Heart left ventricle (tissue), 13 donors: Measurements from ENCODE around the gene ACTR3C.
"Not testable (repeated sequence)": the region's sequence is repeated elsewhere in the genome, so short reads cannot be mapped to it uniquely, and the experiment has no call there.

ENCODE experiments used
- POLR2A ChIP-seq, 2 donors: fragments of 450-650 bp; IDR thresholded peaks; one replicate each; pipeline ENCODE4 v1.6.1; 2017; ENCODE audit warnings: antibody characterized with exemption in 2 of 2, mild to moderate bottlenecking in 2 of 2, moderate library complexity in 2 of 2
- TF ChIP-seq, protein P1 (sequence below), 12 donors: fragments of 200-600 bp; sonication (generic) in 4 of 12; IDR thresholded peaks; one replicate each; pipeline versions ENCODE4 v1.5.0 to v1.8.0; 2018 to 2022; ENCODE audit warnings: antibody characterized with exemption in 12 of 12, mild to moderate bottlenecking in 5 of 12
- donor health status: ischemic (EF 13 %, LVEDD 7.1; RV severe dilation, severe dysfunction).
- donor health status: DM: no; HTN: yes; CAD: no.
- donor health status: DM: no; HTN: no; CAD: no.
- donor health status: ischemic (EF 25% LVEDD 6.9; RV normal size, moderate dysfunction).
- donor health status: ischemic (EF 25% LVEDD 5.7; RV mildly dilated, moderate dysfunction).
- donor health status: ischemic (EF 35%, LVEDD 5.7; RV mildly dilated, moderate dysfunction).
- donor health status: nonischemic (EF 11% LVEDD 7.7; RV severe dilation, severe dysfunction).
- donor health status: DM: yes; HTN: yes; CAD: no.
- donor health status: PGD.
- donor health status: ischemic (EF 29% LVEDD 5.4; RV normal size, mild dysfunction).
- donor health status: nonischemic (EF 23%, LVEDD 6.1; RV moderate dilation, normal function).

DNA sequence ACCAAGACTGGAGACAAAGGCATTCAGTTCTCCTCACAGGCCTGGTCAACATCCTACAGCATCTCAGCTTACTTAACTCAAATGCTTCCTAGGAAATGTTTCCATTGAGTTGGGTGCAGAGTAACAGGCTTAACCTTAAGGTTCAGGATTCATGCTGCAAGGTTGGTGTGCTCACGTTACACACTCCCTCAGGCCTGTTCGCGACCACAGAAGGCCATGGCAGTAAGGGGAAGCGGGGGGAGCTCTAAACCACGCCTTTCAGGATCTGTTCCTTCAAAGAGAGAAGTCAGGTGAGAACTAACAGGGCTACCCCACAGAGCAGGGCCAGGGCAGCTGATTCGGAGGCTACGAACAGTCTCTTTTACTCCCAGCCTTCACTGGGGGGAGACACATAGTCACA lies 35.5 kb downstream of the ACTR3C start:
- TF ChIP-seq, protein P1, sequence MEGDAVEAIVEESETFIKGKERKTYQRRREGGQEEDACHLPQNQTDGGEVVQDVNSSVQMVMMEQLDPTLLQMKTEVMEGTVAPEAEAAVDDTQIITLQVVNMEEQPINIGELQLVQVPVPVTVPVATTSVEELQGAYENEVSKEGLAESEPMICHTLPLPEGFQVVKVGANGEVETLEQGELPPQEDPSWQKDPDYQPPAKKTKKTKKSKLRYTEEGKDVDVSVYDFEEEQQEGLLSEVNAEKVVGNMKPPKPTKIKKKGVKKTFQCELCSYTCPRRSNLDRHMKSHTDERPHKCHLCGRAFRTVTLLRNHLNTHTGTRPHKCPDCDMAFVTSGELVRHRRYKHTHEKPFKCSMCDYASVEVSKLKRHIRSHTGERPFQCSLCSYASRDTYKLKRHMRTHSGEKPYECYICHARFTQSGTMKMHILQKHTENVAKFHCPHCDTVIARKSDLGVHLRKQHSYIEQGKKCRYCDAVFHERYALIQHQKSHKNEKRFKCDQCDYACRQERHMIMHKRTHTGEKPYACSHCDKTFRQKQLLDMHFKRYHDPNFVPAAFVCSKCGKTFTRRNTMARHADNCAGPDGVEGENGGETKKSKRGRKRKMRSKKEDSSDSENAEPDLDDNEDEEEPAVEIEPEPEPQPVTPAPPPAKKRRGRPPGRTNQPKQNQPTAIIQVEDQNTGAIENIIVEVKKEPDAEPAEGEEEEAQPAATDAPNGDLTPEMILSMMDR (IDR thresholded peaks at IDR 0.05) = not testable (repeated sequence)
- not testable (repeated sequence) for TF ChIP-seq POLR2A (IDR thresholded peaks at IDR 0.05)
